OCI-LY1 (cell line): Measurements from ENCODE around the gene HYCC2.
A peak's percentile ranks its signal among the peaks of the same experiment; 100 is the strongest.

Source experiments
- H2AFZ ChIP-seq: fragments of 200-600 bp; sonication (generic), shearing (Covaris generic); 2 replicates; pipeline ENCODE4 v1.6.0; 2014; ENCODE audit warnings: antibody characterized with exemption, mild to moderate bottlenecking, low read length
- H3F3A ChIP-seq: fragments of 200-600 bp; sonication (generic), shearing (Covaris generic); 2 replicates; pipeline ENCODE4 v1.6.0; 2014; ENCODE audit warnings: mild to moderate bottlenecking, antibody characterized with exemption, low read length, moderate library complexity; ENCODE audit not compliant: insufficient read depth
- H3K27ac ChIP-seq: fragments of 200-600 bp; sonication (generic); 2 replicates; pipeline ENCODE4 v1.5.1; 2014; ENCODE audit warnings: low read length, mixed run types, mild to moderate bottlenecking, low read depth; ENCODE audit not compliant: poor library complexity, severe bottlenecking
- H3K27me3 ChIP-seq: fragments of 200-600 bp; sonication (generic); 2 replicates; pipeline ENCODE4 v1.6.0; 2014; ENCODE audit warnings: antibody characterized with exemption, mild to moderate bottlenecking, low read length, moderate library complexity; ENCODE audit not compliant: insufficient read depth
- H3K36me3 ChIP-seq: fragments of 200-600 bp; sonication (generic); 2 replicates; pipeline ENCODE4 v1.6.1; 2014; ENCODE audit warnings: mild to moderate bottlenecking, antibody characterized with exemption, low read length, moderate library complexity, mixed read lengths; ENCODE audit not compliant: insufficient read depth
- H3K4me1 ChIP-seq: fragments of 200-600 bp; sonication (generic); 2 replicates; pipeline ENCODE4 v1.5.1; 2014; ENCODE audit warnings: mild to moderate bottlenecking, low read length, moderate library complexity; ENCODE audit not compliant: insufficient read depth, severe bottlenecking
- H3K4me2 ChIP-seq: fragments of 200-600 bp; sonication (generic), shearing (Covaris generic); 2 replicates; pipeline ENCODE4 v1.6.1; 2014; ENCODE audit warnings: low read length
- H3K4me3 ChIP-seq: fragments of 200-600 bp; sonication (generic); 2 replicates; pipeline ENCODE4 v1.5.1; 2014; ENCODE audit warnings: low read length, low read depth, mild to moderate bottlenecking, mixed read lengths; ENCODE audit not compliant: poor library complexity, severe bottlenecking
- H3K79me2 ChIP-seq: fragments of 200-600 bp; shearing (Covaris generic); 2 replicates; pipeline ENCODE4 v1.6.1; 2016; ENCODE audit warnings: mixed run types, low read length, mixed read lengths; ENCODE audit not compliant: insufficient read depth
- H3K9ac ChIP-seq: fragments of 200-600 bp; sonication (generic), shearing (Covaris generic); 2 replicates; pipeline ENCODE4 v1.6.1; 2014; ENCODE audit warnings: mild to moderate bottlenecking, low read length, mixed read lengths
- H3K9me2 ChIP-seq: fragments of 200-600 bp; sonication (generic), shearing (Covaris generic); 2 replicates; pipeline ENCODE4 v1.6.1; 2014; ENCODE audit warnings: low read depth, mild to moderate bottlenecking, low read length, mixed read lengths
- H3K9me3 ChIP-seq: fragments of 200-600 bp; shearing (Covaris generic); 2 replicates; pipeline ENCODE4 v1.6.1; 2014; ENCODE audit warnings: low read length, mixed read lengths
- H4K20me1 ChIP-seq: fragments of 200-600 bp; sonication (generic), shearing (Covaris generic); 2 replicates; pipeline ENCODE4 v1.6.0; 2016; ENCODE audit warnings: mild to moderate bottlenecking, low read length; ENCODE audit not compliant: insufficient read depth
- CTCF ChIP-seq: fragments of 200-600 bp; sonication (generic), shearing (Covaris generic); IDR thresholded peaks from 2 replicates; pipeline ENCODE4 v1.5.1; 2017; ENCODE audit warnings: mild to moderate bottlenecking, antibody characterized with exemption, low read length, moderate library complexity, mixed read lengths
- EZH2 ChIP-seq: fragments of 200-600 bp; sonication (generic), shearing (Covaris generic); IDR thresholded peaks from 2 replicates; pipeline ENCODE4 v1.8.0; 2017; ENCODE audit warnings: borderline replicate concordance, mixed run types, mild to moderate bottlenecking, antibody characterized with exemption, low read length, moderate library complexity, mixed read lengths

The HYCC2 gene

DNA sequence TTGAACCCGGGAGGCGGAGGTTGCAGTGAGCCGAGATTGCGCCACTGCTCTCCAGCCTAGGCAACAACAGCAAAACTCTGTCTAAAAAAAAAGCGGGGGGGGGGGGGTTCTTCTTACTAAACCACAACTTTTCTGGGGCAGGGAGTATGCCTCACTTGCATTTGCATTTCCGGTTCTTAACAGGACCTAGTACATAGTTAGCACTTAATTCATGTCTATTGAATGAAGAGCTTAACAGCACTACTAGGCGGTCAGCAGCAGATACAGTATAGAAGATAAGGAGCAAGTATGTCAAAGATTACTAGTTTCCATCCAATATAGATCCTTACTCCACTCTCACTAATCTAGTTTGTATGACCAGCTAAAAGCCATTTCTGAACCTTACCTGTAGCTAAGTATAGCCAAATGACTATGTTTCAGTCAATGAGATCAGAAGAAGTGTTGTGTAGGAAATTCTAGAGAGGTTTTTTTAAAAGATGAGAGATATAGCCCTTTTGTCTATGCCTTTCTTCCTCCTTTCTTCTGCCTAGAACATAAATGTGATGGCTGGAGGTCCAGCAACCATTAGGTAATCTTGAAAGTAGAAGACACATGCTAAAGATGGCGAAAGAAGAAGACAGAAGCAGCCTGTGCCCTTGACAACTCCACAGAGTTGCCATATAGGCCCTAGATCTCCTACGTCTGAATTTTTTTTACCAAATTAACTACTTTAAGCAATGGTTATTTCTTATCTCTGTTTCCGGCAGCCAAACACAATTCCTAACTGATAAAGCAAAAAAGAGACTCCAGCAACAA, 11.3 kb downstream of the HYCC2 start:
- Histone ChIP-seq H3K9me3 (no peaks in the 10 kb centered on the region), H2AFZ (no peak overlapping the region), H3K9ac (no peak overlapping the region), H3K9me2 (no peaks in the 10 kb centered on the region), H3K4me1 (peaks cover 24% of the 10 kb centered on the region), H3F3A (no peaks in the 10 kb centered on the region; the same call in 1 of the 2 replicates), H3K79me2 (peaks cover 70% of the 10 kb centered on the region), H3K36me3 (peaks cover 14% of the 10 kb centered on the region; the same call in 1 of the 2 replicates), H3K4me2 (peak overlapping the region; percentile 5; the same call in 1 of the 2 replicates), H3K27me3 (no peaks in the 10 kb centered on the region), H4K20me1 (no peaks in the 10 kb centered on the region), H3K27ac (peak overlapping the region; percentile 70), H3K4me3 (no peak overlapping the region)
- TF ChIP-seq CTCF, result no peak
- TF ChIP-seq EZH2, result no peak

GRCh38 chr2:201058914-201059313, 12.6 kb downstream of the HYCC2 start:
- Histone ChIP-seq H3K4me1 (peaks cover 24% of the 10 kb centered on the region), H3K36me3 (peaks cover 18% of the 10 kb centered on the region; the same call in 1 of the 2 replicates), H2AFZ (no peak overlapping the region), H3K27me3 (no peaks in the 10 kb centered on the region), H3F3A (no peaks in the 10 kb centered on the region; the same call in 1 of the 2 replicates), H4K20me1 (no peaks in the 10 kb centered on the region), H3K4me2 (no peak overlapping the region), H3K79me2 (peaks cover 76% of the 10 kb centered on the region), H3K27ac (no peak overlapping the region), H3K4me3 (no peak overlapping the region), H3K9ac (no peak overlapping the region), H3K9me3 (no peaks in the 10 kb centered on the region), H3K9me2 (no peaks in the 10 kb centered on the region)
- TF ChIP-seq CTCF, result no peak
- no peak for TF ChIP-seq EZH2

DNA sequence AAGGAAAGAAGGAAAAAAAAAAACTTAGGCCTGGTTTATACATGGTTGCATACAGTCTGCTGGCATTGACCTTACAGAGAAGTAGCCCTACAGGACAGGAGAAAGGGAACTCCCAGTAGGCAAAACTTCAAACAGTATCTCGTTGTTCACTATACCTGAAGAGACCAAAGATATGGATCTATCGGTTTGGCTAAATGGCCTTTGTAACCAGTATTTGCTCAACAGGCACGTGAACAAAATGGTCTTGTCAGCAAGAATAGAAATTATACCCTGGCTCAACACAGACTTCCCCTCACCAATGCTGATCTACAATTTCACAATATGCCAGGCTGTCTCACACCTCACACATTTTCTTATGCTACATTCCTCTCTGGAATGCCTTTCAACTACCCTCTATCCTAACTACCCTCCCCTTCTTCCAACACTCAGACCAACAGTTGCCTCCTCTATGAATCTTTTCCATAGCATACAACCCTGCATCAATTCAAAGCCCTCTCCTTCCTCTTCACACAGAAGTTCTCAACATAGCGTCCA, 13.7 kb downstream of the HYCC2 start:
- Histone ChIP-seq H3K27ac (no peak overlapping the region), H3F3A (no peaks in the 10 kb centered on the region; the same call in 1 of the 2 replicates), H3K4me1 (peaks cover 24% of the 10 kb centered on the region), H3K9me3 (no peaks in the 10 kb centered on the region), H3K4me3 (no peak overlapping the region), H3K4me2 (no peak overlapping the region), H3K36me3 (peaks cover 20% of the 10 kb centered on the region; the same call in 1 of the 2 replicates), H3K79me2 (peaks cover 80% of the 10 kb centered on the region), H3K9ac (no peak overlapping the region), H3K27me3 (no peaks in the 10 kb centered on the region), H4K20me1 (no peaks in the 10 kb centered on the region), H2AFZ (no peak overlapping the region), H3K9me2 (no peaks in the 10 kb centered on the region)
- TF ChIP-seq CTCF (no peak), EZH2 (no peak)
